ENCODE measurements around the gene SPAG16.

DNA sequence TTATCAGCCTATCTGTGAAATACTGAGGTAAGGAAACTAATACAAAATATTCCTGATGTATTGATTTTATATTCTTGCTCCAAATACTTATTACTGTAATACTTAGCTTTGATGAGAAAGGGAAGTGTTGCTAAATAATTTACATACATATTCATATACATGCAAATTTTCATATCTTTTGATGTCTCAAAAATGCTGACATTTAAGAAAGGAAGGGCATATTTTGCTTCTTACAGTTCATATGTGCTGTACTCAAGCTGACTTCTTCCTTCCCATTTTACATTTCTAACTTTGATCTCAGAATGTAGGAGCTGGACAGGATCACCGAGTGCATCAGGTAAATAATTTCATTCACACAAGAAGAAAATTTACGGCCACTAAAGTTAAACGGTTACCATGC is 727.4 kb downstream of the SPAG16 start:
- TF ChIP-seq ZNF138 (tag by site-specific recombination; IDR thresholded peaks at IDR 0.05; ENCODE audit: borderline replicate concordance): no peak
- TF ChIP-seq, protein P1, sequence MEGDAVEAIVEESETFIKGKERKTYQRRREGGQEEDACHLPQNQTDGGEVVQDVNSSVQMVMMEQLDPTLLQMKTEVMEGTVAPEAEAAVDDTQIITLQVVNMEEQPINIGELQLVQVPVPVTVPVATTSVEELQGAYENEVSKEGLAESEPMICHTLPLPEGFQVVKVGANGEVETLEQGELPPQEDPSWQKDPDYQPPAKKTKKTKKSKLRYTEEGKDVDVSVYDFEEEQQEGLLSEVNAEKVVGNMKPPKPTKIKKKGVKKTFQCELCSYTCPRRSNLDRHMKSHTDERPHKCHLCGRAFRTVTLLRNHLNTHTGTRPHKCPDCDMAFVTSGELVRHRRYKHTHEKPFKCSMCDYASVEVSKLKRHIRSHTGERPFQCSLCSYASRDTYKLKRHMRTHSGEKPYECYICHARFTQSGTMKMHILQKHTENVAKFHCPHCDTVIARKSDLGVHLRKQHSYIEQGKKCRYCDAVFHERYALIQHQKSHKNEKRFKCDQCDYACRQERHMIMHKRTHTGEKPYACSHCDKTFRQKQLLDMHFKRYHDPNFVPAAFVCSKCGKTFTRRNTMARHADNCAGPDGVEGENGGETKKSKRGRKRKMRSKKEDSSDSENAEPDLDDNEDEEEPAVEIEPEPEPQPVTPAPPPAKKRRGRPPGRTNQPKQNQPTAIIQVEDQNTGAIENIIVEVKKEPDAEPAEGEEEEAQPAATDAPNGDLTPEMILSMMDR (tag by site-specific recombination; IDR thresholded peaks at IDR 0.05): no peak
